ENCODE data around the gene BABAM2.

DNA sequence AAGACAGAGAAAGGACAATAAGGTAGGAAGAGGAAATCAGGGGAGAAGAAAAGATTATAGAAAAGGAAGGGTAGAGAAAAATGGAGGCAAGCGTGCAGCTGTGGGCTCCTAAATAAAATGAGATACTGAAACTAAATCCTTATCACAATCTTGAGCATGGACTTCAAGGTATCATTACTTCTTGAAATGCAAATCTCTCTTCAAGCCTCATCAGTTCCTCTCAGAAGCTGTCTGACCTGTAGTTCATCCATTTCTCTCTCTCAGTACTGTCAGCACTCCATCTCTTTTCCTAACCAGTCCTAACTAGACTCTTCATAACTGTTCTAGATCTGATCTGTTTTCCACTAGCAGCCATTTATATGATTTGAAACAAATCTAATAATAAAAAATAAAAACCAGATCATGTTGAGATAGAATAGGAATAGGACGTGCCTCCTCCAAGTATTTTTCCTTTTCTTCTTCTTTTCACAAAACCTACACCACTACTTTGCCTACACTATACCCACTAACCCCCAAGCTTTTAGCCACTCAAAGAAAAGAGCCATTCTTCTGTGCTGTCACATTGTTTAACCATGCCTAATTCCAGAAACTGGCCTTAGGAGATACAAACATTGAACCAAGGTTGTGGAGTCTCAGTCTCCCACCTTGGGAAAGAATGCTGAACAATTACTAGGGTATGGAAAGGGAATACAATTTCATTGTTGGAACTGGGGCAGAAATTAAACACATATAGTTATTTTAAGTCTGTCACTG is 21.1 kb downstream of the BABAM2 start:
- TF ChIP-seq, protein P1, sequence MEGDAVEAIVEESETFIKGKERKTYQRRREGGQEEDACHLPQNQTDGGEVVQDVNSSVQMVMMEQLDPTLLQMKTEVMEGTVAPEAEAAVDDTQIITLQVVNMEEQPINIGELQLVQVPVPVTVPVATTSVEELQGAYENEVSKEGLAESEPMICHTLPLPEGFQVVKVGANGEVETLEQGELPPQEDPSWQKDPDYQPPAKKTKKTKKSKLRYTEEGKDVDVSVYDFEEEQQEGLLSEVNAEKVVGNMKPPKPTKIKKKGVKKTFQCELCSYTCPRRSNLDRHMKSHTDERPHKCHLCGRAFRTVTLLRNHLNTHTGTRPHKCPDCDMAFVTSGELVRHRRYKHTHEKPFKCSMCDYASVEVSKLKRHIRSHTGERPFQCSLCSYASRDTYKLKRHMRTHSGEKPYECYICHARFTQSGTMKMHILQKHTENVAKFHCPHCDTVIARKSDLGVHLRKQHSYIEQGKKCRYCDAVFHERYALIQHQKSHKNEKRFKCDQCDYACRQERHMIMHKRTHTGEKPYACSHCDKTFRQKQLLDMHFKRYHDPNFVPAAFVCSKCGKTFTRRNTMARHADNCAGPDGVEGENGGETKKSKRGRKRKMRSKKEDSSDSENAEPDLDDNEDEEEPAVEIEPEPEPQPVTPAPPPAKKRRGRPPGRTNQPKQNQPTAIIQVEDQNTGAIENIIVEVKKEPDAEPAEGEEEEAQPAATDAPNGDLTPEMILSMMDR (IDR thresholded peaks at IDR 0.05) = no peak
- TF ChIP-seq POLR2A (IDR thresholded peaks at IDR 0.05) = no peak

Measured in heart left ventricle (tissue), 13 donors.